Measurements from ENCODE around the gene DCTPP1.

GRCh38 chr16:30399435-30400186 lies 30.2 kb downstream of the DCTPP1 start:
- TF ChIP-seq POLR2A (IDR thresholded peaks at IDR 0.05) (no peak), POLR2AphosphoS5 (IDR thresholded peaks at IDR 0.05) (no peak)
- TF ChIP-seq, protein P1, sequence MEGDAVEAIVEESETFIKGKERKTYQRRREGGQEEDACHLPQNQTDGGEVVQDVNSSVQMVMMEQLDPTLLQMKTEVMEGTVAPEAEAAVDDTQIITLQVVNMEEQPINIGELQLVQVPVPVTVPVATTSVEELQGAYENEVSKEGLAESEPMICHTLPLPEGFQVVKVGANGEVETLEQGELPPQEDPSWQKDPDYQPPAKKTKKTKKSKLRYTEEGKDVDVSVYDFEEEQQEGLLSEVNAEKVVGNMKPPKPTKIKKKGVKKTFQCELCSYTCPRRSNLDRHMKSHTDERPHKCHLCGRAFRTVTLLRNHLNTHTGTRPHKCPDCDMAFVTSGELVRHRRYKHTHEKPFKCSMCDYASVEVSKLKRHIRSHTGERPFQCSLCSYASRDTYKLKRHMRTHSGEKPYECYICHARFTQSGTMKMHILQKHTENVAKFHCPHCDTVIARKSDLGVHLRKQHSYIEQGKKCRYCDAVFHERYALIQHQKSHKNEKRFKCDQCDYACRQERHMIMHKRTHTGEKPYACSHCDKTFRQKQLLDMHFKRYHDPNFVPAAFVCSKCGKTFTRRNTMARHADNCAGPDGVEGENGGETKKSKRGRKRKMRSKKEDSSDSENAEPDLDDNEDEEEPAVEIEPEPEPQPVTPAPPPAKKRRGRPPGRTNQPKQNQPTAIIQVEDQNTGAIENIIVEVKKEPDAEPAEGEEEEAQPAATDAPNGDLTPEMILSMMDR (IDR thresholded peaks at IDR 0.05): no peak
